ENCODE results near the gene CCNY.

GRCh38 chr10:35542303-35542702, 206.0 kb downstream of the CCNY start:
- TF ChIP-seq CTCF (IDR thresholded peaks at IDR 0.05; ENCODE audit: poor library complexity) (no peak), EZH2 (IDR thresholded peaks at IDR 0.05; ENCODE audit: borderline replicate concordance) (no peak)

All from hepatocyte (in vitro differentiated cells).